Lower leg skin (tissue), 4 donors: ENCODE measurements around the gene SPRED2. TPM values are rescaled to one million over a fixed set of nuclear protein-coding genes. Genes with fewer than 3 reads are reported as not detected.

Experiments
- DNase-seq, 2 donors: peaks; one replicate each; pipeline ENCODE4 v3.0.0-alpha.2; 2019; ENCODE audit warnings: low spot score in 2 of 2
- H3K4me3 ChIP-seq: fragments of 200-600 bp; sonication (generic); 2 replicates; pipeline ENCODE4 v1.5.1; 2017; ENCODE audit warnings: mild to moderate bottlenecking, low read depth; ENCODE audit not compliant: poor library complexity, severe bottlenecking
- CTCF ChIP-seq, 3 donors: fragments of 450-650 bp; IDR thresholded peaks; one replicate each; pipeline ENCODE4 v1.5.1; 2016; ENCODE audit warnings: antibody characterized with exemption in 3 of 3, mild to moderate bottlenecking in 3 of 3, moderate library complexity in 2 of 3
- POLR2A ChIP-seq, 2 donors: fragments of 450-650 bp; IDR thresholded peaks; one replicate each; pipeline ENCODE4 v1.6.1; 2016 to 2017; ENCODE audit warnings: antibody characterized with exemption in 2 of 2, mild to moderate bottlenecking in 1 of 2, moderate library complexity in 1 of 2
- WGBS, 2 donors: methylation state at CpG; one replicate each; pipeline ENCODE4 v1.1.5; 2018; 5-methylcytosine and 5-hydroxymethylcytosine counted together
- intact Hi-C: fragments of 100-400 bp; cut with DNase I; formaldehyde crosslinking; loops from one replicate; pipeline ENCODE4 v1.15.0; 2023; ENCODE audit warnings: low total_unique reads
- total RNA-seq, 4 donors: library from RNA; depleted of rRNA; stranded (reverse); fragments of >200 nt; gene quantifications; one replicate each; pipeline ENCODE4 v1.1.0, GENCODE V29; 2016

Gene SPRED2
- total RNA-seq, 4 donors from 2014 or later: 14.5 to 21.7 (median 16.6) TPM

DNA sequence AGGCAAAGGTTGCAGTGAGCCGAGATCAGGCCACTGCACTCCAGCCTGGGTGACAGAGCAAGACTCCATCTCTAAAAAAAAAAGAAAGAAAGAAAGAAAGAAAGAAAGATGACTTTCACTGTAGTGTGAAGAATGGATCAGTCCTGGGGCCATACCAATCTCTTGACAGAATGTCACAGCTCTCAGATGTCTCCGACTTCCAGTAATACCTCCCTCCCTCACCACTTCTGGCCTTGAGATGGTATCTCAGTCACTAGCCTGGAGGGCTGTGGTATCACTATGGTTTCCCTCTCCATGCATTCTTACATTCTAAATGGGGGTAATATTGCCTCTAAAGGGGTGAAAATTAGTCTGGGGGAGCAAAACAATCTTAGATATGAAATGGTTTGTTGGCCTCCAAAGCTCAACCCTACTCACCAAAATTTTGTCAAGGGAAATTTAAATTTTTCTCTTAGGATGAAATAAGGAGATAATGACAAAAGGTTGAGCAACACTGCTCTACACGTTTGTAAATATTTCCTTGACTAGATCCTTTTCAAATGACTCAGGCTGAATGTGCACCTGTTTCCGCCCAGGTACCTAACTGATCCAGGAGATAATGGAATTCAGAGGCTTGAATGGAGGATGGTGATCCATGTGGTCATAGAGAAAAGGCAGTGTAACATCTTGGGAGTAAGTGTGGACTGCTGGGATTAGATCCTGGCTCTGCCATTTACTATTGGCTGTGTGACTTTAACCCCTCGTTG lies 19.9 kb upstream of the SPRED2 start:
- WGBS, 2 donors: 52 to 64% methylated on average over 5 of the region's 5 CpGs
- intact Hi-C loops: no loop called here
- no peak overlapping the region for H3K4me3 ChIP-seq
- TF ChIP-seq POLR2A (IDR thresholded peaks at IDR 0.05) (no peak), CTCF (IDR thresholded peaks at IDR 0.05) (no peak)
- no peak for DNase-seq

DNA sequence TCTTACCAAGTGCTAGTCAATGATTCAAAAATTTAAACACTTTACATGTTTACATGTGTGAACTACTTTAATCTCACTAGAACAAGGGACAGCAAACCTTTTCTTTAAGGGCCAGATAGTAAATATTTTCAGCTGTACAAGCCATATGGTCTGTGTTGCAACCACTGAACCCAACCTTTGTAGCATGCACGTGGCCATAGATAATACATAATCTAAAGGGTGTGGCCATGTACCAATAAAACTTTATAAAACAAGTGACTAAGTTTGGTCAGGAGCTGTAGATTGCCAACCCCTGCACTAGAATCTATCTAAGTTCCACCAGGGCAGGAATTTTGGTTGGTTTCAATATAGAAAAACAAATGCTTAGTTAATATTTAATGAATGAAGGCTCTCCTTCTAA lies 18.4 kb upstream of the SPRED2 start:
- no peak for DNase-seq
- TF ChIP-seq CTCF (IDR thresholded peaks at IDR 0.05): no peak
- TF ChIP-seq POLR2A (IDR thresholded peaks at IDR 0.05): no peak
- intact Hi-C loops: no loop called here
- WGBS, 2 donors: 42 to 44% methylated on average over 1 of the region's 1 CpG
- H3K4me3 ChIP-seq: no peak overlapping the region

DNA sequence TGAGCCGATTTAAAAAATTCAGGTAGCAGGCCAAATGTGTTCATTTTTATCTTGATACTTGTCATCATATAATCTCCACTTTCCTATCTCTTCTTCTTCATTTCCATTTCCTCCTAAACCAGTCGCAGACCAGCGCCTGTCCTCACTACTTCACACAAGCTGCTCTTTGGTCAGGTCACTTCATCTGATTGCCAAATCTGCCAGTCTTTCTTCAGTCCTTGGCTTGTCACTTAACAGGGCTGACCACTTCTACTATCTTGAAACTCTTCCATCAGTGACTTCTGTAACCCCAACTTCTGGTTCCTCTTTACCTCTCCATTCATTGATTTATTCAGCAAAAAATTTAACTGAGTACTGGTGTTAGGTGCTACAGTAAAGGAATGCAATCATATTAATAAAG lies 18.0 kb upstream of the SPRED2 start:
- intact Hi-C loops: no loop called here
- WGBS, 2 donors: 92% methylated on average over 3 of the region's 3 CpGs
- DNase-seq: no peak
- H3K4me3 ChIP-seq: no peak overlapping the region
- TF ChIP-seq POLR2A (IDR thresholded peaks at IDR 0.05): no peak
- no peak for TF ChIP-seq CTCF (IDR thresholded peaks at IDR 0.05)

GRCh38 chr2:65443509-65444186 lies 11.2 kb upstream of the SPRED2 start:
- no peak for DNase-seq
- 90 to 92% methylated on average over 5 of the region's 5 CpGs for WGBS, 2 donors
- no peak for TF ChIP-seq POLR2A (IDR thresholded peaks at IDR 0.05)
- no peak for TF ChIP-seq CTCF (IDR thresholded peaks at IDR 0.05)
- intact Hi-C loops: no loop called here
- H3K4me3 ChIP-seq: no peak overlapping the region

DNA sequence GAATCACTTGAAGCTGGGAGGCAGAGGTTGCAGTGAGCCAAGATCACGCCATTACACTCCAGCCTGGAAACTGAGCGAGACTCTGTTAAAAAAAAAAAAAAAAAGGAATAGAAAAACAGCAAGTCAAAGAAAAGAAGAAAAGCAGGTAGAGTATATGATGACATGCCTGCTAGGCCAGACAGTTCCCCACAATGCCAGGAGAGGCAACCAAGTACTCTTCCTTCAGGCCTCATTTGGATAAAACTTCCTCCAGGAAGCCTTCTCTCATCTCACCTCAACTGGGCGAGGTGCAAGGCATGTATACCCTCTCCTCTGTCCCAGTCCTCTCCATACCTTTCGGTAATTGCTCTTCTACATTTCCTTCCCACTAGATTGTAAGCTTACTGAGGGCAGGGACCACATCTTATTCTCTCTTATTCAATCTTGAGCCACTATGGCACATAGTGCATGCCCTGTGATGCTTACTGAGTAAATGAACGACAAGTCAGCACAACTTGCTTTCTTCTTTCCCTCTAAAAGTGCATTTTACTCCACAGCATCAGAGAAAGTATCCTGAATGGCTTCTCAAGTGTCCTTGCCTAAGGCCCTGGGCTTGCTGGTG lies 10.1 kb upstream of the SPRED2 start:
- intact Hi-C loops: no loop called here
- DNase-seq: no peak
- 94 to 97% methylated on average over 5 of the region's 5 CpGs for WGBS, 2 donors
- no peak for TF ChIP-seq CTCF (IDR thresholded peaks at IDR 0.05)
- no peak for TF ChIP-seq POLR2A (IDR thresholded peaks at IDR 0.05)
- H3K4me3 ChIP-seq: no peak overlapping the region
